HG03575 (cell line): ENCODE measurements around the gene RTN4IP1.
"Not testable (repeated sequence)": the region's sequence is repeated elsewhere in the genome, so short reads cannot be mapped to it uniquely, and the experiment has no call there.

Source experiments
- ATAC-seq: cut with Tn5 transposase; IDR thresholded peaks from one replicate; pipeline ENCODE4 v1.9.1; 2021; ENCODE audit not compliant: unreplicated experiment, insufficient number of reproducible peaks, low FRiP score; ENCODE audit errors: extremely low read depth

Gene RTN4IP1

GRCh38 chr6:106599440-106599839 lies 29.9 kb downstream of the RTN4IP1 start:
- ATAC-seq, result no peak

- ATAC-seq, result no peak
These were observed 38.0 kb downstream of the RTN4IP1 start for GRCh38 chr6:106591111-106591825.

- ATAC-seq, result not testable (repeated sequence)
These were observed 40.4 kb downstream of the RTN4IP1 start for GRCh38 chr6:106588937-106589336.

GRCh38 chr6:106586815-106587415 lies 42.4 kb downstream of the RTN4IP1 start:
- no peak for ATAC-seq

GRCh38 chr6:106581468-106581867 lies 47.8 kb downstream of the RTN4IP1 start:
- no peak for ATAC-seq

- no peak for ATAC-seq
These were observed 50.0 kb downstream of the RTN4IP1 start for GRCh38 chr6:106579281-106579680.

GRCh38 chr6:106574741-106575458 lies 54.4 kb downstream of the RTN4IP1 start:
- ATAC-seq, result no peak

GRCh38 chr6:106572875-106573585 lies 56.3 kb downstream of the RTN4IP1 start:
- no peak for ATAC-seq

- no peak for ATAC-seq
These were observed 56.9 kb downstream of the RTN4IP1 start for GRCh38 chr6:106572436-106572835.

GRCh38 chr6:106569428-106569827 lies 59.9 kb downstream of the RTN4IP1 start:
- ATAC-seq, result no peak

GRCh38 chr6:106568530-106568929 lies 60.8 kb downstream of the RTN4IP1 start:
- no peak for ATAC-seq

- no peak for ATAC-seq
These were observed 64.8 kb downstream of the RTN4IP1 start for GRCh38 chr6:106564476-106564875.

GRCh38 chr6:106563614-106564013 lies 65.7 kb downstream of the RTN4IP1 start:
- ATAC-seq, result no peak

GRCh38 chr6:106561686-106562405 lies 67.5 kb downstream of the RTN4IP1 start:
- ATAC-seq, result no peak

- ATAC-seq, result no peak
These were observed 68.2 kb downstream of the RTN4IP1 start for GRCh38 chr6:106560996-106561685.

- ATAC-seq, result not testable (repeated sequence)
These were observed 69.6 kb downstream of the RTN4IP1 start for GRCh38 chr6:106559659-106560058.

GRCh38 chr6:106558364-106558763 lies 70.9 kb downstream of the RTN4IP1 start:
- no peak for ATAC-seq

GRCh38 chr6:106557837-106558236 lies 71.5 kb downstream of the RTN4IP1 start:
- ATAC-seq, result no peak
